ENCODE results near the gene ASTN2. TPM values are rescaled to one million over a fixed set of nuclear protein-coding genes. Genes with fewer than 3 reads are reported as not detected.

Gene ASTN2
- total RNA-seq, 1 donor from 2014 or later: 12.2 TPM

- TF ChIP-seq CTCF (IDR thresholded peaks at IDR 0.05; ENCODE audit: insufficient read depth, low read length, poor library complexity, severe bottlenecking): no peak
- Histone ChIP-seq H3K27me3 (ENCODE audit: control insufficient read depth, insufficient read depth, low read length) (no peaks in the 10 kb centered on the region), H3K36me3 (ENCODE audit: control insufficient read depth, insufficient read depth, low read length) (no peaks in the 10 kb centered on the region), H3K4me3 (ENCODE audit: low read depth, low read length) (no peak overlapping the region)
- DNase-seq (ENCODE audit: low read depth): no peak
Observed at GRCh38 chr9:116685166-116685565, 729.7 kb downstream of the ASTN2 start.

DNA sequence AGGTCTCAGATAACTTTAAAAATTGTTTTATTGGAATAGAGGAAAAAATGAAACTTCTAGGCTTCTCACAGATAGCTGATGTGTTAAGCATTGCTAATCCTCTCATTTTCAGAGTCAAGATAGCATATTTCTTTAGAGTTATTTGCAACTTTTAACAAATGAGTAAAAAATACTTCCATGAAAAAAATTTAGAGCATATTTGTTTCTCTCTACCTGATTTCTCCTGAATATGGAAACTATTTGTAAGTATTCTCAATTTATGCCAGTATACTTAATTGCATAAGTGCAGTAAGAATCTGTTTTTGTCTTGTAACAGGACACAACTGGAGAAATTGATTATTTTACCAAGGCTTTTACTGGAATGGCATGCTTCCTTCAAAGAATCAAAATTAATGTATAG lies 731.3 kb downstream of the ASTN2 start:
- Histone ChIP-seq H3K27me3 (ENCODE audit: control insufficient read depth, insufficient read depth, low read length) (no peaks in the 10 kb centered on the region), H3K4me3 (ENCODE audit: low read depth, low read length) (no peak overlapping the region), H3K36me3 (ENCODE audit: control insufficient read depth, insufficient read depth, low read length) (no peaks in the 10 kb centered on the region)
- no peak for DNase-seq (ENCODE audit: low read depth)
- no peak for TF ChIP-seq CTCF (IDR thresholded peaks at IDR 0.05; ENCODE audit: insufficient read depth, low read length, poor library complexity, severe bottlenecking)

GRCh38 chr9:116674210-116674980 lies 740.5 kb downstream of the ASTN2 start:
- no peaks in the 10 kb centered on the region for H3K36me3 ChIP-seq (ENCODE audit: control insufficient read depth, insufficient read depth, low read length)
- no peak for DNase-seq (ENCODE audit: low read depth)
- TF ChIP-seq CTCF (IDR thresholded peaks at IDR 0.05; ENCODE audit: insufficient read depth, low read length, poor library complexity, severe bottlenecking): no peak

GRCh38 chr9:116673375-116673774 lies 741.5 kb downstream of the ASTN2 start:
- TF ChIP-seq CTCF (IDR thresholded peaks at IDR 0.05; ENCODE audit: insufficient read depth, low read length, poor library complexity, severe bottlenecking): no peak
- DNase-seq (ENCODE audit: low read depth): no peak
- no peaks in the 10 kb centered on the region for H3K36me3 ChIP-seq (ENCODE audit: control insufficient read depth, insufficient read depth, low read length)
- H3K27me3 ChIP-seq (ENCODE audit: control insufficient read depth, insufficient read depth, low read length): no peaks in the 10 kb centered on the region
- H3K4me3 ChIP-seq (ENCODE audit: low read depth, low read length): no peak overlapping the region

More at GRCh38 chr9:116674210-116674980, 740.5 kb downstream of the ASTN2 start:
- no peak overlapping the region for H3K4me3 ChIP-seq (ENCODE audit: low read depth, low read length)
- no peaks in the 10 kb centered on the region for H3K27me3 ChIP-seq (ENCODE audit: control insufficient read depth, insufficient read depth, low read length)

GRCh38 chr9:116671605-116672004 lies 743.3 kb downstream of the ASTN2 start:
- no peak for TF ChIP-seq CTCF (IDR thresholded peaks at IDR 0.05; ENCODE audit: insufficient read depth, low read length, poor library complexity, severe bottlenecking)
- H3K4me3 ChIP-seq (ENCODE audit: low read depth, low read length): no peak overlapping the region
- no peaks in the 10 kb centered on the region for H3K27me3 ChIP-seq (ENCODE audit: control insufficient read depth, insufficient read depth, low read length)
- H3K36me3 ChIP-seq (ENCODE audit: control insufficient read depth, insufficient read depth, low read length): no peaks in the 10 kb centered on the region
- no peak for DNase-seq (ENCODE audit: low read depth)
